A549 (cell line): ENCODE data around the gene BSPRY. TPM values are rescaled to one million over a fixed set of nuclear protein-coding genes. Genes with fewer than 3 reads are reported as not detected.

ENCODE experiments used
- ATAC-seq, 2 experiments: fragments of 200-7000 bp in 1 of 2; fragments of >200 bp in 1 of 2; cut with Nextera tagmentation in 1 of 2; cut with Tn5 transposase in 1 of 2; 3 replicates each; pipeline versions ENCODE4 v1.8.0 to v1.9.1; 2018 to 2020; ENCODE audit warnings: mild to moderate bottlenecking in 1 of 2, moderate library complexity in 1 of 2
- CTCF ChIA-PET: fragments of 300-600 bp; sonication (Branson Sonifier 250); formaldehyde crosslinking; extraction: SDS; loops from one replicate; lab custom pipeline; 2021; ENCODE audit warnings: antibody characterized with exemption, inconsistent platforms; lab: Yijun Ruan, JAX
- POLR2A ChIA-PET: fragments of 350-600 bp; formaldehyde crosslinking; extraction: SDS; loops from one replicate; lab custom pipeline; 2021; ENCODE audit warnings: antibody characterized with exemption, inconsistent platforms; lab: Yijun Ruan, JAX
- DNase-seq, 2 experiments: peaks; one replicate each; pipeline versions ENCODE4 v3.0.0 to v3.0.0-alpha.2; 2011 to 2016; ENCODE audit warnings: low read depth in 1 of 2, low spot score in 1 of 2
- FAIRE-seq: peaks from 2 replicates; lab custom pipeline; 2011; peaks lifted over from hg19 to GRCh38; lab: Jason Lieb, UNC
- H3K27ac ChIP-seq, 2 experiments: fragments of >200 bp; sonication (Bioruptor Twin); formaldehyde crosslinking; 3 replicates each; pipeline ENCODE4 v1.5.1; 2016 to 2017
- H3K4me1 ChIP-seq: fragments of >200 bp; sonication (Bioruptor Twin); formaldehyde crosslinking; 3 replicates; pipeline ENCODE4 v1.6.1; 2016
- H3K4me2 ChIP-seq: fragments of >200 bp; sonication (Bioruptor Twin); formaldehyde crosslinking; 3 replicates; pipeline ENCODE4 v1.6.1; 2016
- H3K4me3 ChIP-seq: fragments of >200 bp; sonication (Bioruptor Twin); formaldehyde crosslinking; 3 replicates; pipeline ENCODE4 v1.5.1; 2016
- H3K9me3 ChIP-seq: fragments of >200 bp; sonication (Bioruptor Twin); formaldehyde crosslinking; 3 replicates; pipeline ENCODE4 v1.6.1; 2016
- BHLHE40 ChIP-seq: IDR thresholded peaks from 2 replicates; pipeline ENCODE4 v1.6.1; 2012; ENCODE audit warnings: low read depth, low read length, inconsistent platforms
- CBX8 ChIP-seq: fragments of 200-600 bp; sonication (generic); IDR thresholded peaks from 2 replicates; pipeline ENCODE4 v1.6.1; 2016
- CHD2 ChIP-seq: fragments of 150-350 bp; IDR thresholded peaks from 2 replicates; pipeline ENCODE4 v1.6.1; 2014; ENCODE audit warnings: low read length; ENCODE audit not compliant: partially characterized antibody
- CTCF ChIP-seq: fragments of >200 bp; sonication (Bioruptor Twin); formaldehyde crosslinking; IDR thresholded peaks from 3 replicates; pipeline ENCODE4 v1.5.1; 2016
- FOSB ChIP-seq: fragments of 250-450 bp; sonication (Bioruptor Pico); IDR thresholded peaks from 2 replicates; pipeline ENCODE4 v1.5.0; 2020; ENCODE audit warnings: mild to moderate bottlenecking, moderate library complexity
- HDAC2 ChIP-seq: fragments of 200-600 bp; sonication (generic); IDR thresholded peaks from 2 replicates; pipeline ENCODE4 v1.6.1; 2016
- HES2 ChIP-seq: fragments of >200 bp; sonication (Bioruptor Twin); formaldehyde crosslinking; IDR thresholded peaks from 2 replicates; pipeline ENCODE4 v1.6.1; 2016
- HMGXB4 ChIP-seq: fragments of 250-450 bp; sonication (Bioruptor Pico); IDR thresholded peaks from 2 replicates; pipeline ENCODE4 v1.5.0; 2021; ENCODE audit warnings: mild to moderate bottlenecking, moderate library complexity, borderline replicate concordance
- HOXB5 ChIP-seq: fragments of 250-450 bp; sonication (Bioruptor Pico); IDR thresholded peaks from 2 replicates; pipeline ENCODE4 v1.5.0; 2020; ENCODE audit warnings: mild to moderate bottlenecking, moderate library complexity
- JUN ChIP-seq, 2 experiments: fragments of >200 bp; sonication (Bioruptor Twin); formaldehyde crosslinking; IDR thresholded peaks; 2 replicates in 1 of 2; 3 replicates in 1 of 2; pipeline ENCODE4 v1.6.1; 2016 to 2017
- JUNB ChIP-seq: fragments of >200 bp; sonication (Bioruptor Twin); formaldehyde crosslinking; IDR thresholded peaks from 2 replicates; pipeline ENCODE4 v1.6.1; 2016
- KDM5A ChIP-seq: fragments of 200-600 bp; sonication (generic); IDR thresholded peaks from 2 replicates; pipeline ENCODE4 v1.6.1; 2016; ENCODE audit warnings: antibody characterized with exemption, mild to moderate bottlenecking
- MAFK ChIP-seq: fragments of 450-650 bp; IDR thresholded peaks from 2 replicates; pipeline ENCODE4 v1.6.1; 2014; ENCODE audit not compliant: partially characterized antibody
- MYC ChIP-seq: IDR thresholded peaks from 2 replicates; pipeline ENCODE4 v1.6.1; 2012; ENCODE audit warnings: mild to moderate bottlenecking, inconsistent platforms, low read length, improper control_type of control experiment, borderline replicate concordance
- PBX3 ChIP-seq: IDR thresholded peaks from 2 replicates; pipeline ENCODE4 v1.6.1; 2012
- POLR2A ChIP-seq: IDR thresholded peaks from 2 replicates; pipeline ENCODE4 v1.6.1; 2012; ENCODE audit warnings: mild to moderate bottlenecking, low read length
- RAD21 ChIP-seq, 2 experiments: fragments of >200 bp in 1 of 2; sonication (Bioruptor Twin) in 1 of 2; formaldehyde crosslinking in 1 of 2; IDR thresholded peaks in 1 of 2; conservative IDR thresholded peaks in 1 of 2; 2 replicates in 1 of 2; 3 replicates in 1 of 2; pipeline ENCODE4 v1.6.1; 2012 to 2018; ENCODE audit warnings: inconsistent platforms in 1 of 2
- REST ChIP-seq: fragments of 200-600 bp; sonication (generic); IDR thresholded peaks from 2 replicates; pipeline ENCODE4 v1.6.1; 2016; ENCODE audit warnings: antibody characterized with exemption, mild to moderate bottlenecking, moderate library complexity
- RNF2 ChIP-seq: fragments of 200-600 bp; sonication (generic); IDR thresholded peaks from 2 replicates; pipeline ENCODE4 v1.6.1; 2016; ENCODE audit warnings: low read depth, mild to moderate bottlenecking, antibody characterized with exemption, moderate library complexity, borderline replicate concordance
- SREBF2 ChIP-seq: fragments of 450-650 bp; IDR thresholded peaks from 2 replicates; pipeline ENCODE4 v1.6.1; 2014; ENCODE audit warnings: mild to moderate bottlenecking, moderate library complexity
- TFCP2L1 ChIP-seq: fragments of 250-450 bp; sonication (Bioruptor Pico); IDR thresholded peaks from 2 replicates; pipeline ENCODE4 v1.5.0; 2021; ENCODE audit warnings: mild to moderate bottlenecking
- USF2 ChIP-seq: fragments of 450-650 bp; IDR thresholded peaks from 2 replicates; pipeline ENCODE4 v1.6.1; 2014; ENCODE audit warnings: antibody characterized with exemption
- ZC3H11A ChIP-seq: fragments of 450-650 bp; IDR thresholded peaks from 2 replicates; pipeline ENCODE4 v1.6.1; 2014; ENCODE audit warnings: antibody characterized with exemption, mild to moderate bottlenecking
- ZNF302 ChIP-seq: fragments of 250-450 bp; sonication (Bioruptor Pico); IDR thresholded peaks from 2 replicates; pipeline ENCODE4 v1.9.0; 2021; ENCODE audit warnings: inconsistent platforms, mild to moderate bottlenecking, moderate library complexity
- WGBS: methylation state at CpG from one replicate; pipeline ENCODE4 v1.1.6; 2017; ENCODE audit errors: missing lambda C conversion rate; 5-methylcytosine and 5-hydroxymethylcytosine counted together
- polyA plus RNA-seq, 4 experiments: library from polyadenylated mRNA; depleted of rRNA in 3 of 4; stranded (reverse); fragments of >200 nt; fragmentation: RNase III in 1 of 4; extraction: RNeasy Plus Mini Kit Qiagen cat#74134 plus additional on column Dnase treatment in 1 of 4; gene quantifications; 2 replicates in 3 of 4; 3 replicates in 1 of 4; pipeline ENCODE4 v1.2.3, GENCODE V29; 2011 to 2017

The BSPRY gene
- polyA plus RNA-seq, 2 of the 4 experiments (the other 2 are of a cell fraction): 0.05 to 0.06 TPM

GRCh38 chr9:113369855-113370140 lies 20.5 kb downstream of the BSPRY start:
- POLR2A ChIA-PET: no interaction called here
- TF ChIP-seq CBX8: no peak
- no peak for TF ChIP-seq ZC3H11A
- no peak for TF ChIP-seq FOSB (CRISPR knock-in tag)
- no peak for TF ChIP-seq HDAC2
- TF ChIP-seq JUN (IDR thresholded peaks at IDR 0.05): no peak
- no peak for TF ChIP-seq HOXB5 (CRISPR knock-in tag)
- TF ChIP-seq SREBF2: no peak
- no peak for TF ChIP-seq CHD2
- TF ChIP-seq REST: no peak
- no peak for TF ChIP-seq CTCF
- TF ChIP-seq MYC: no peak
- no peak for TF ChIP-seq RAD21 (conservative IDR thresholded peaks at IDR 0.05 in 1 of 2, IDR thresholded peaks at IDR 0.05 in 1 of 2)
- no peak for TF ChIP-seq USF2
- TF ChIP-seq HMGXB4: no peak
- no peak for TF ChIP-seq HES2
- TF ChIP-seq PBX3: no peak
- TF ChIP-seq RNF2: no peak
- DNase-seq (no peak), FAIRE-seq (no peak), ATAC-seq (no peak)
- Histone ChIP-seq H3K4me2 (no peak overlapping the region), H3K4me1 (no peaks in the 10 kb centered on the region), H3K9me3 (no peaks in the 10 kb centered on the region), H3K4me3 (no peak overlapping the region), H3K27ac (no peak overlapping the region)
- WGBS: 80% methylated on average over 11 of the region's 11 CpGs
- CTCF ChIA-PET: interaction anchor here (1.2 kb wide), 1 partner anchor 18 kb away, joined by 3 read pairs; no protein-coding TSS in a partner anchor

- no peaks in the 10 kb centered on the region for H3K9me3 ChIP-seq
- H3K4me1 ChIP-seq: no peaks in the 10 kb centered on the region; the same call in 1 of the 3 replicates
- WGBS: 79% methylated on average over 8 of the region's 8 CpGs
- ChIA-PET CTCF (interaction anchor here (1.1 to 1.4 kb wide), 3 partner anchors 17 to 285 kb away, joined by 3 read pairs; no protein-coding TSS in a partner anchor), POLR2A (no interaction called here)
- no peak for DNase-seq
- H3K4me2 ChIP-seq: no peak overlapping the region
- H3K4me3 ChIP-seq: no peak overlapping the region
- TF ChIP-seq HMGXB4: no peak
- no peak for TF ChIP-seq BHLHE40
- no peak for TF ChIP-seq KDM5A
- TF ChIP-seq ZNF302: no peak
- no peak for TF ChIP-seq HES2
- TF ChIP-seq POLR2A: no peak
- TF ChIP-seq JUNB: no peak
- TF ChIP-seq RNF2: no peak
- no peak for TF ChIP-seq SREBF2
- no peak for TF ChIP-seq MAFK
- no peak for TF ChIP-seq TFCP2L1
- no peak overlapping the region for H3K27ac ChIP-seq
- FAIRE-seq: no peak
- no peak for ATAC-seq
These were observed 21.5 kb downstream of the BSPRY start for GRCh38 chr9:113370806-113371325.
